ENCODE results near the gene SRSF11. TPM values are rescaled to one million over a fixed set of nuclear protein-coding genes. Genes with fewer than 3 reads are reported as not detected.

Gene SRSF11
- total and polyA plus RNA-seq, 9 donors, result 113 to 195 (median 150) TPM

- H3K36me3 ChIP-seq, result no peaks in the 10 kb centered on the region
- no peak for DNase-seq
- H3K4me1 ChIP-seq (ENCODE audit: insufficient read depth), result no peaks in the 10 kb centered on the region
- no peak overlapping the region for H3K27ac ChIP-seq
- 58 to 78% (median 71%) methylated on average over 4 of the region's 4 CpGs for WGBS, 3 donors
- H3K9me3 ChIP-seq, result no peaks in the 10 kb centered on the region
- intact Hi-C loops (cut with DNase I), result no loop called here
- no peak overlapping the region for H3K4me3 ChIP-seq
- TF ChIP-seq CTCF (IDR thresholded peaks at IDR 0.05) (no peak), POLR2A (IDR thresholded peaks at IDR 0.05) (no peak), EP300 (IDR thresholded peaks at IDR 0.05) (no peak)
- no peaks in the 10 kb centered on the region for H3K27me3 ChIP-seq
Measured at GRCh38 chr1:70248729-70249128, 27.5 kb downstream of the SRSF11 start.

- Histone ChIP-seq H3K4me1 (ENCODE audit: insufficient read depth) (no peaks in the 10 kb centered on the region), H3K4me3 (no peak overlapping the region), H3K9me3 (no peaks in the 10 kb centered on the region), H3K27ac (no peak overlapping the region), H3K36me3 (no peaks in the 10 kb centered on the region), H3K27me3 (no peaks in the 10 kb centered on the region)
- DNase-seq, result no peak
- intact Hi-C loops (cut with DNase I), result no loop called here
- no peak for TF ChIP-seq POLR2A (IDR thresholded peaks at IDR 0.05)
- no peak for TF ChIP-seq EP300 (IDR thresholded peaks at IDR 0.05)
- no peak for TF ChIP-seq CTCF (IDR thresholded peaks at IDR 0.05)
- 83 to 95% (median 90%) methylated on average over 1 of the region's 1 CpG for WGBS, 3 donors
Measured at GRCh38 chr1:70256664-70257063, 35.5 kb downstream of the SRSF11 start.

- TF ChIP-seq POLR2A (IDR thresholded peaks at IDR 0.05), result no peak
- no peak for TF ChIP-seq CTCF (IDR thresholded peaks at IDR 0.05)
- TF ChIP-seq EP300 (IDR thresholded peaks at IDR 0.05), result no peak
Measured at GRCh38 chr1:70264839-70265238, 43.7 kb downstream of the SRSF11 start.

GRCh38 chr1:70265946-70266345, 44.8 kb downstream of the SRSF11 start:
- H3K9me3 ChIP-seq, result no peaks in the 10 kb centered on the region
- TF ChIP-seq POLR2A (IDR thresholded peaks at IDR 0.05) (no peak), EP300 (IDR thresholded peaks at IDR 0.05) (no peak), CTCF (IDR thresholded peaks at IDR 0.05) (no peak)
- H3K27me3 ChIP-seq, result no peaks in the 10 kb centered on the region
- H3K27ac ChIP-seq, result no peak overlapping the region
- H3K4me1 ChIP-seq (ENCODE audit: insufficient read depth), result no peaks in the 10 kb centered on the region
- DNase-seq, result no peak
- WGBS, 3 donors, result 82 to 88% (median 86%) methylated on average over 1 of the region's 1 CpG
- H3K36me3 ChIP-seq, result no peaks in the 10 kb centered on the region
- no peak overlapping the region for H3K4me3 ChIP-seq
- intact Hi-C loops (cut with DNase I), result no loop called here

More at GRCh38 chr1:70264839-70265238, 43.7 kb downstream of the SRSF11 start:
- no peak for DNase-seq
- Histone ChIP-seq H3K36me3 (no peaks in the 10 kb centered on the region), H3K9me3 (no peaks in the 10 kb centered on the region), H3K4me1 (ENCODE audit: insufficient read depth) (no peaks in the 10 kb centered on the region), H3K27ac (no peak overlapping the region), H3K27me3 (no peaks in the 10 kb centered on the region), H3K4me3 (no peak overlapping the region)
- 84 to 92% (median 87%) methylated on average over 7 of the region's 7 CpGs for WGBS, 3 donors
- intact Hi-C loops (cut with DNase I), result no loop called here
